HG02571 (cell line): Measurements from ENCODE around the gene KIR3DL3.
"Not testable (repeated sequence)": the region's sequence is repeated elsewhere in the genome, so short reads cannot be mapped to it uniquely, and the experiment has no call there.

Experiments used
- ATAC-seq: cut with Tn5 transposase; IDR thresholded peaks from one replicate; pipeline ENCODE4 v1.9.1; 2021; ENCODE audit warnings: mild to moderate bottlenecking, moderate library complexity; ENCODE audit not compliant: unreplicated experiment

KIR3DL3 gene

GRCh38 chr19:54775830-54776229, 51.6 kb downstream of the KIR3DL3 start:
- ATAC-seq: not testable (repeated sequence)

GRCh38 chr19:54777851-54778250, 53.6 kb downstream of the KIR3DL3 start:
- not testable (repeated sequence) for ATAC-seq

GRCh38 chr19:54778896-54779295, 54.7 kb downstream of the KIR3DL3 start:
- ATAC-seq: not testable (repeated sequence)

GRCh38 chr19:54782916-54783315, 58.7 kb downstream of the KIR3DL3 start:
- not testable (repeated sequence) for ATAC-seq
